Measurements from ENCODE around the gene ZNF30. TPM values are rescaled to one million over a fixed set of nuclear protein-coding genes. Genes with fewer than 3 reads are reported as not detected.

The ZNF30 gene
- polyA plus RNA-seq, 3 donors, result 0.13 to 1.7 (median 0.29) TPM

DNA sequence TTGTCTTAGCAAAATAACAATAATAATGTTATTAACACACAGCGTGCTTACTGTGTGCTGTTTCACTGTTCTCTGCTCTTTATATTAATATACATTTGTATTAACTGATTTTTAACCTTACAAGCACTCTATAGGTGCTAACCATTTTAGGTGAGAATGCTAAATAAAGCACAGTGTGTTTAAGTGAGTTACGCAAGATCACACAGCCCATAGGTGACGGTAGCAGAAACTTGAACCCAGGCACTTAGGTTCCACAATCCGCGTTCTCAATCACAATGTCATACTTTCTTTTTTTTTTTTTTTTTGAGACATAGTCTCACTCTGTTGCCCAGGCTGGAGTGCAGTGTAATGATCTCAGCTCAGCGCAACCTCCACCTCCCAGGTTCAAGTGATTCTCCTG lies 5.8 kb downstream of the ZNF30 start:
- H3K4me3 Mint-ChIP-seq, result no peak overlapping the region
- WGBS (ENCODE audit: insufficient coverage), result no CpG with 5 or more reads among the region's 6 CpGs

DNA sequence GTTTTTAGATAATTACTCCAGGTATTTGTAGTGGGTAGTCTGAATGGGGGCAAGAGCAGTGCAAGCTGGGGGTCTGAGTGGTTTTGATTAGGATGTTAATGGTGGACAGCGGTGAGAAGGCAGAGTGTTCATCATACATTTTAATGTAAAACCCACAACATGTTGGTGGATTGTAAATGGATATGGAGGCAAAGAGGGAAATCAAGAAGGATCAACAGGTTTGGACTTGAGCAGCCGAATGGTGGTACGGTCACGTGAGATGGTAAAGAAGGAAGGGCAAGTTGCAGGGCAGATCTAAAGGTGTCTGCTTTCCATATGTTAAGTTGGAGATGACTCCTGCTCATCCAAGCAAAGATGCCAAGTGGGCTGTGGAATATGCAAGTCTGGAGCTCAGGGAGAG lies 9.5 kb downstream of the ZNF30 start:
- no peak for DNase-seq
- 100% methylated on average over 3 of the region's 4 CpGs for WGBS (ENCODE audit: insufficient coverage)
- Histone ChIP-seq H3K4me2 (replicated peaks; ENCODE audit: extremely low read depth, low read length, poor library complexity, severe bottlenecking) (no peak overlapping the region), H3K36me3 (replicated peaks in 1 of 2; ENCODE audit: control insufficient read depth in 1 of 2, insufficient read depth in 2 of 2, low read length in 2 of 2) (no peaks in the 10 kb centered on the region), H2AFZ (ENCODE audit: insufficient read depth, low read depth, low read length, poor library complexity, severe bottlenecking) (no peak overlapping the region), H3K9me3 (replicated peaks in 1 of 2; ENCODE audit: control insufficient read depth in 1 of 2, insufficient read depth in 1 of 2, low read length in 2 of 2) (peaks cover 22 to 23% of the 10 kb centered on the region in 2 donors), H3K4me1 (ENCODE audit: control insufficient read depth in 1 of 2, insufficient read depth in 2 of 2, low read length in 2 of 2) (no peaks in the 10 kb centered on the region), H3K79me2 (ENCODE audit: insufficient read depth, low read length) (no peaks in the 10 kb centered on the region), H4K20me1 (ENCODE audit: insufficient read depth, low read length) (no peaks in the 10 kb centered on the region), H3K4me3 (replicated peaks in 1 of 3; ENCODE audit: low read depth in 2 of 3, low read length in 3 of 3) (no peak overlapping the region), H3K27ac (ENCODE audit: low read depth in 1 of 2, low read length in 2 of 2) (no peak overlapping the region), H3K9ac (ENCODE audit: insufficient read depth, low read length, poor library complexity, severe bottlenecking) (no peak overlapping the region), H3K27me3 (ENCODE audit: control insufficient read depth in 2 of 2, insufficient read depth in 2 of 2, low read length in 2 of 2) (no peaks in the 10 kb centered on the region)
- intact Hi-C loops (cut with micrococcal nuclease), result no loop called here
- Mint-ChIP-seq H3K9me3 (peaks cover 16 to 48% (median 31%) of the 10 kb centered on the region in 7 donors), H3K4me1 (no peaks in the 10 kb centered on the region), H3K27ac (no peak overlapping the region), H3K4me3 (no peak overlapping the region), H3K27me3 (ENCODE audit: low read depth in 3 of 3) (peaks cover 0 to 2% (median 1%) of the 10 kb centered on the region in 3 donors), H3K36me3 (peaks cover 3 to 7% of the 10 kb centered on the region in 2 donors)
- TF ChIP-seq, protein P1, sequence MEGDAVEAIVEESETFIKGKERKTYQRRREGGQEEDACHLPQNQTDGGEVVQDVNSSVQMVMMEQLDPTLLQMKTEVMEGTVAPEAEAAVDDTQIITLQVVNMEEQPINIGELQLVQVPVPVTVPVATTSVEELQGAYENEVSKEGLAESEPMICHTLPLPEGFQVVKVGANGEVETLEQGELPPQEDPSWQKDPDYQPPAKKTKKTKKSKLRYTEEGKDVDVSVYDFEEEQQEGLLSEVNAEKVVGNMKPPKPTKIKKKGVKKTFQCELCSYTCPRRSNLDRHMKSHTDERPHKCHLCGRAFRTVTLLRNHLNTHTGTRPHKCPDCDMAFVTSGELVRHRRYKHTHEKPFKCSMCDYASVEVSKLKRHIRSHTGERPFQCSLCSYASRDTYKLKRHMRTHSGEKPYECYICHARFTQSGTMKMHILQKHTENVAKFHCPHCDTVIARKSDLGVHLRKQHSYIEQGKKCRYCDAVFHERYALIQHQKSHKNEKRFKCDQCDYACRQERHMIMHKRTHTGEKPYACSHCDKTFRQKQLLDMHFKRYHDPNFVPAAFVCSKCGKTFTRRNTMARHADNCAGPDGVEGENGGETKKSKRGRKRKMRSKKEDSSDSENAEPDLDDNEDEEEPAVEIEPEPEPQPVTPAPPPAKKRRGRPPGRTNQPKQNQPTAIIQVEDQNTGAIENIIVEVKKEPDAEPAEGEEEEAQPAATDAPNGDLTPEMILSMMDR (IDR thresholded peaks at IDR 0.05), result no peak

More for the DNA sequence above, 5.8 kb downstream of the ZNF30 start:
- Histone ChIP-seq H3K9me3 (replicated peaks in 1 of 2; ENCODE audit: control insufficient read depth in 1 of 2, insufficient read depth in 1 of 2, low read length in 2 of 2) (peaks cover 11 to 15% of the 10 kb centered on the region in 2 donors), H2AFZ (ENCODE audit: insufficient read depth, low read depth, low read length, poor library complexity, severe bottlenecking) (no peak overlapping the region), H4K20me1 (ENCODE audit: insufficient read depth, low read length) (no peaks in the 10 kb centered on the region), H3K4me2 (replicated peaks; ENCODE audit: extremely low read depth, low read length, poor library complexity, severe bottlenecking) (no peak overlapping the region), H3K27me3 (ENCODE audit: control insufficient read depth in 2 of 2, insufficient read depth in 2 of 2, low read length in 2 of 2) (peaks cover 0 to 1% of the 10 kb centered on the region in 2 donors), H3K9ac (ENCODE audit: insufficient read depth, low read length, poor library complexity, severe bottlenecking) (no peak overlapping the region), H3K4me3 (replicated peaks in 1 of 3; ENCODE audit: low read depth in 2 of 3, low read length in 3 of 3) (no peak overlapping the region), H3K4me1 (ENCODE audit: control insufficient read depth in 1 of 2, insufficient read depth in 2 of 2, low read length in 2 of 2) (peaks cover 0 to 3% of the 10 kb centered on the region in 2 donors), H3K79me2 (ENCODE audit: insufficient read depth, low read length) (no peaks in the 10 kb centered on the region), H3K36me3 (replicated peaks in 1 of 2; ENCODE audit: control insufficient read depth in 1 of 2, insufficient read depth in 2 of 2, low read length in 2 of 2) (no peaks in the 10 kb centered on the region), H3K27ac (ENCODE audit: low read depth in 1 of 2, low read length in 2 of 2) (no peak overlapping the region)
- Mint-ChIP-seq H3K27ac (no peak overlapping the region), H3K36me3 (peaks cover 3 to 7% of the 10 kb centered on the region in 2 donors), H3K9me3 (peaks cover 7 to 28% (median 23%) of the 10 kb centered on the region in 7 donors), H3K4me1 (peaks cover 2% of the 10 kb centered on the region), H3K27me3 (ENCODE audit: low read depth in 3 of 3) (peaks cover 4 to 10% (median 7%) of the 10 kb centered on the region in 3 donors)
- DNase-seq, result no peak
- TF ChIP-seq, protein P1 (IDR thresholded peaks at IDR 0.05), result no peak
- intact Hi-C loops (cut with micrococcal nuclease), result no loop called here

All from CD14-positive monocyte (primary cell).